ENCODE data around the gene PAFAH1B1. TPM values are rescaled to one million over a fixed set of nuclear protein-coding genes. Genes with fewer than 3 reads are reported as not detected.
"Not testable (repeated sequence)": the region's sequence is repeated elsewhere in the genome, so short reads cannot be mapped to it uniquely, and the experiment has no call there.

PAFAH1B1 gene
- total RNA-seq, 1 experiment from 2014 or later = 89.2 TPM

- not testable (repeated sequence) for H2AFZ ChIP-seq (ENCODE audit: low read length); H3K27me3 ChIP-seq (ENCODE audit: low read length); H3K4me1 ChIP-seq (ENCODE audit: low read length); H3K27ac ChIP-seq (ENCODE audit: low read length); H3K36me3 ChIP-seq (ENCODE audit: insufficient read depth, low read length); H3K9me3 ChIP-seq (ENCODE audit: low read length); H4K20me1 ChIP-seq (ENCODE audit: insufficient read depth, low read depth, low read length); DNase-seq; H3K9ac ChIP-seq (ENCODE audit: low read length); H3K4me3 ChIP-seq (ENCODE audit: low read length); H3K9me2 ChIP-seq (replicated peaks; ENCODE audit: insufficient read depth, low read length); H3K4me2 ChIP-seq (ENCODE audit: low read depth, low read length, poor library complexity, severe bottlenecking)
- peaks cover 94% of the 10 kb centered on the region for H3K79me2 ChIP-seq (ENCODE audit: low read length)
Measured at GRCh38 chr17:2652911-2653310, 59.5 kb downstream of the PAFAH1B1 start.

DNA sequence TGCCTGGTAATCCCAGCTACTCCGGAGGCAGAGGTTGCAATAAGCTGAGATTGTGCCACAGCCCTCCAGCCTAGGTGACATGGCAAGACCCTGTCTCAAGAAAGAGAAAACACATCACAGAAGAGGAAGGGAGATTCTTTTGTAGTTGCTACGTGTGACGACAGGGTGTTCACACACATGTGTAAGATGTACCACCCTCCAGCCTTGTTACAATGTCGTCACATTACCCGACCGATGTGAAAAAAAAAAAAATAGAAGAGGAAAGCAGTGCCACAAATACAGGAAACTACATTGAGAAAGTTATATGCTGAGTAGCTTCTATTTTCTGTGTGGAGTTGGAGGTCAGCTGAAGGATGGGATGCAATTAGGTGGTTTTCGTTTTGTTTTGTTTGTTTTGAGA is 62.1 kb downstream of the PAFAH1B1 start:
- Histone ChIP-seq H2AFZ (ENCODE audit: low read length) (no peak overlapping the region), H3K9ac (ENCODE audit: low read length) (no peak overlapping the region), H3K4me2 (ENCODE audit: low read depth, low read length, poor library complexity, severe bottlenecking) (no peak overlapping the region), H3K79me2 (ENCODE audit: low read length) (peaks cover 96% of the 10 kb centered on the region), H3K36me3 (ENCODE audit: insufficient read depth, low read length) (peaks cover 3% of the 10 kb centered on the region; the same call in 1 of the 2 replicates), H3K9me2 (replicated peaks; ENCODE audit: insufficient read depth, low read length) (no peaks in the 10 kb centered on the region), H3K27me3 (ENCODE audit: low read length) (no peaks in the 10 kb centered on the region), H3K4me3 (ENCODE audit: low read length) (no peak overlapping the region), H4K20me1 (ENCODE audit: insufficient read depth, low read depth, low read length) (0 out of 2 replicates have a peak, but pooled peaks cover 3% of the 10 kb centered on the region), H3K27ac (ENCODE audit: low read length) (no peak overlapping the region), H3K9me3 (ENCODE audit: low read length) (no peaks in the 10 kb centered on the region), H3K4me1 (ENCODE audit: low read length) (peaks cover 2% of the 10 kb centered on the region; the same call in 1 of the 2 replicates)
- DNase-seq = no peak

DNA sequence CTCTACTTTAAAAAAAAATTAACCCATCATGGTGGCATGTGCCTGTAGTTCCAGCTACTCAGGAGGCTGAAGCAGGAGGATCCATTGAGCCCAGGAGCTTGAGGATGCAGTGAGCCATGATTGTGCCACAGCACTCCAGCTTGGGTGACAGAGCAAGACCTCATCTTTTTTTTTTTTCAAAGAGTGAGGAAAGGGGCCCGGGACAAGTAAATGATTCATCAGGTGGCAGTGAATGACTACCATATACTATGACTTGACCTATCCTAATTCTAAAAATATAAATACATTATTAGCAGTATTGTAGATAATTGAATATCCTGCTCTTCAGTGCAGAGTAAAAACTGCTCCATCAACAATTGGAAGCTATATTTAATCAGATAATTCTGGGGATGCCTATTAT is 62.8 kb downstream of the PAFAH1B1 start:
- no peaks in the 10 kb centered on the region for H3K9me3 ChIP-seq (ENCODE audit: low read length)
- H3K9me2 ChIP-seq (replicated peaks; ENCODE audit: insufficient read depth, low read length) = no peaks in the 10 kb centered on the region
- H3K9ac ChIP-seq (ENCODE audit: low read length) = no peak overlapping the region
- no peak overlapping the region for H3K4me2 ChIP-seq (ENCODE audit: low read depth, low read length, poor library complexity, severe bottlenecking)
- no peak overlapping the region for H3K27ac ChIP-seq (ENCODE audit: low read length)
- DNase-seq = no peak
- H3K4me1 ChIP-seq (ENCODE audit: low read length) = peaks cover 8% of the 10 kb centered on the region
- no peaks in the 10 kb centered on the region for H3K36me3 ChIP-seq (ENCODE audit: insufficient read depth, low read length)
- peaks cover 96% of the 10 kb centered on the region for H3K79me2 ChIP-seq (ENCODE audit: low read length)
- H2AFZ ChIP-seq (ENCODE audit: low read length) = no peak overlapping the region
- H3K4me3 ChIP-seq (ENCODE audit: low read length) = no peak overlapping the region
- peaks cover 3% of the 10 kb centered on the region; the same call in 1 of the 2 replicates for H4K20me1 ChIP-seq (ENCODE audit: insufficient read depth, low read depth, low read length)
- H3K27me3 ChIP-seq (ENCODE audit: low read length) = no peaks in the 10 kb centered on the region

DNA sequence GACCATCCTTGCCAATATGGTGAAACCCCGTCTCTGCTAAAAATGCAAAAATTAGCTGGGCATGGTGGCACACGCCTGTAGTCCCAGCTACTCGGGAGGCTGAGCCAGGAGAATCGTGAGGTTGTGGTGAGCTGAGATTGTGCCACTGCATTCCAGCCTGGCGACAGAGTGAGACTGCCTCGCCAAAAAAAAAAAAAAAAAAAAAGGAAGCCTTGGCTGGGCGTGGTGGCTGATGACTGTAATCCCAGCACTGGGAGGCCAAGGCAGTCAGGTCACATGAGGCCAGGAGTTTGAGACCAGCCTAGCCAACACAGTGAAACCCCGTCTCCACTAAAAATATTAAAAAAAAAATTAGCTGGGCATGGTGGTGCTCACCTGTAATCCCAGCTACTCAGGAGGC is 65.9 kb downstream of the PAFAH1B1 start:
- not testable (repeated sequence) for H3K4me3 ChIP-seq (ENCODE audit: low read length); H4K20me1 ChIP-seq (ENCODE audit: insufficient read depth, low read depth, low read length); H3K4me2 ChIP-seq (ENCODE audit: low read depth, low read length, poor library complexity, severe bottlenecking); H3K27me3 ChIP-seq (ENCODE audit: low read length); H2AFZ ChIP-seq (ENCODE audit: low read length); H3K9me2 ChIP-seq (replicated peaks; ENCODE audit: insufficient read depth, low read length); DNase-seq; H3K9me3 ChIP-seq (ENCODE audit: low read length); H3K27ac ChIP-seq (ENCODE audit: low read length); H3K9ac ChIP-seq (ENCODE audit: low read length); H3K36me3 ChIP-seq (ENCODE audit: insufficient read depth, low read length)
- Histone ChIP-seq H3K4me1 (ENCODE audit: low read length) (peaks cover 13% of the 10 kb centered on the region), H3K79me2 (ENCODE audit: low read length) (peaks cover 98% of the 10 kb centered on the region)

- DNase-seq; H3K27me3 ChIP-seq (ENCODE audit: low read length); H3K4me2 ChIP-seq (ENCODE audit: low read depth, low read length, poor library complexity, severe bottlenecking); H2AFZ ChIP-seq (ENCODE audit: low read length); H3K27ac ChIP-seq (ENCODE audit: low read length); H3K9ac ChIP-seq (ENCODE audit: low read length); H3K9me3 ChIP-seq (ENCODE audit: low read length); H3K9me2 ChIP-seq (replicated peaks; ENCODE audit: insufficient read depth, low read length); H3K4me3 ChIP-seq (ENCODE audit: low read length); H4K20me1 ChIP-seq (ENCODE audit: insufficient read depth, low read depth, low read length); H3K36me3 ChIP-seq (ENCODE audit: insufficient read depth, low read length): not testable (repeated sequence)
- Histone ChIP-seq H3K79me2 (ENCODE audit: low read length) (peaks cover 98% of the 10 kb centered on the region), H3K4me1 (ENCODE audit: low read length) (peaks cover 13% of the 10 kb centered on the region)
Measured at GRCh38 chr17:2660410-2660809, 67.0 kb downstream of the PAFAH1B1 start.

GRCh38 chr17:2672026-2672425 is 78.6 kb downstream of the PAFAH1B1 start:
- no peaks in the 10 kb centered on the region for H3K27me3 ChIP-seq (ENCODE audit: low read length)
- no peak overlapping the region for H3K9ac ChIP-seq (ENCODE audit: low read length)
- H3K9me3 ChIP-seq (ENCODE audit: low read length) = no peaks in the 10 kb centered on the region
- peaks cover 78% of the 10 kb centered on the region for H3K36me3 ChIP-seq (ENCODE audit: insufficient read depth, low read length)
- no peaks in the 10 kb centered on the region for H4K20me1 ChIP-seq (ENCODE audit: insufficient read depth, low read depth, low read length)
- peaks cover 56% of the 10 kb centered on the region for H3K79me2 ChIP-seq (ENCODE audit: low read length)
- H3K27ac ChIP-seq (ENCODE audit: low read length) = no peak overlapping the region
- no peaks in the 10 kb centered on the region for H3K4me1 ChIP-seq (ENCODE audit: low read length)
- H3K4me3 ChIP-seq (ENCODE audit: low read length) = no peak overlapping the region
- no peak overlapping the region for H3K4me2 ChIP-seq (ENCODE audit: low read depth, low read length, poor library complexity, severe bottlenecking)
- DNase-seq = no peak
- H2AFZ ChIP-seq (ENCODE audit: low read length) = no peak overlapping the region
- no peaks in the 10 kb centered on the region for H3K9me2 ChIP-seq (replicated peaks; ENCODE audit: insufficient read depth, low read length)

- Histone ChIP-seq H3K79me2 (ENCODE audit: low read length) (peaks cover 19% of the 10 kb centered on the region), H3K36me3 (ENCODE audit: insufficient read depth, low read length) (peaks cover 59% of the 10 kb centered on the region)
- not testable (repeated sequence) for H3K9ac ChIP-seq (ENCODE audit: low read length); H4K20me1 ChIP-seq (ENCODE audit: insufficient read depth, low read depth, low read length); H3K4me1 ChIP-seq (ENCODE audit: low read length); H3K27me3 ChIP-seq (ENCODE audit: low read length); H2AFZ ChIP-seq (ENCODE audit: low read length); H3K9me2 ChIP-seq (replicated peaks; ENCODE audit: insufficient read depth, low read length); H3K27ac ChIP-seq (ENCODE audit: low read length); H3K9me3 ChIP-seq (ENCODE audit: low read length); H3K4me3 ChIP-seq (ENCODE audit: low read length); H3K4me2 ChIP-seq (ENCODE audit: low read depth, low read length, poor library complexity, severe bottlenecking); DNase-seq
Measured at GRCh38 chr17:2679247-2679646, 85.8 kb downstream of the PAFAH1B1 start.

DNA sequence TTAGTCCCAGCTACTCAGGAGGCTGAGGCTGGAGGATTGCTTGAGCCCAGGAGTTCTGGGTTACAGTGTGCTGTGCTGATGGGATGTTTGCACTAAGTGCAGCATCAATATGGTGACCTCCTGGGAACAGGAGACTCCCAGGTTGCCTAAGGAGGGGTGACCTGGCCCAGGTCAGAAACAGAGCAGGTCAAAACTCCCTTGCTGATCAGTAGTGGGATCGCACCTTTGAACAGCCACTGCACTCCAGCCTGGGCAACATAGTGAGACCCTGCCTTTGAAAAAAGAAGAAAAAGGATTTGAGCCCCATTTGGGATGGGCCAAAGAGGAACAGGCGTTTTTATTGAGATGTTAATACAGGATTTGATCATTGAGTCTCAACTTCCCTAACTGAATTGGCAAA is 87.5 kb downstream of the PAFAH1B1 start:
- H3K27me3 ChIP-seq (ENCODE audit: low read length) = no peaks in the 10 kb centered on the region
- no peaks in the 10 kb centered on the region for H3K9me3 ChIP-seq (ENCODE audit: low read length)
- no peaks in the 10 kb centered on the region for H3K9me2 ChIP-seq (replicated peaks; ENCODE audit: insufficient read depth, low read length)
- peaks cover 7% of the 10 kb centered on the region for H3K79me2 ChIP-seq (ENCODE audit: low read length)
- H2AFZ ChIP-seq (ENCODE audit: low read length) = no peak overlapping the region
- no peak overlapping the region for H3K9ac ChIP-seq (ENCODE audit: low read length)
- 0 out of 2 replicates have a peak, but pooled peaks cover 3% of the 10 kb centered on the region for H4K20me1 ChIP-seq (ENCODE audit: insufficient read depth, low read depth, low read length)
- no peak overlapping the region for H3K4me2 ChIP-seq (ENCODE audit: low read depth, low read length, poor library complexity, severe bottlenecking)
- H3K4me1 ChIP-seq (ENCODE audit: low read length) = no peaks in the 10 kb centered on the region
- DNase-seq = no peak
- no peak overlapping the region for H3K27ac ChIP-seq (ENCODE audit: low read length)
- H3K36me3 ChIP-seq (ENCODE audit: insufficient read depth, low read length) = peaks cover 42% of the 10 kb centered on the region
- no peak overlapping the region for H3K4me3 ChIP-seq (ENCODE audit: low read length)

DNA sequence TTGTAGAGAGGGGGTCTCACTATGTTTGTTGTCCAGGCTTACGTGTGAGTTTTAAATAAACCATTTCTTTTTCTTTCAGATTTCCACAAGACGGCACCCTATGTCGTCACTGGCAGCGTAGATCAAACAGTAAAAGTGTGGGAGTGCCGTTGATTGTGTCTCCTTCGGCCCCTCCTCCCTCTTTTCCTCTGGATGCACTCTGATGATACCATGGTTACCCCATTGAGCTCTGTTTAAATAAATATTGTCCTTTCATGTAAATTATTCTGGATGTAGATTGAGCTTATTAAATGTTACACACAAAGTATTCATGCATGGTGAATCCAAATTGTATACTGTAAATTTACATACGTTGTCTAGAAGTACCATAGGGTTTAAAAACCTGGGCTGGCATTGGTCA is 88.2 kb downstream of the PAFAH1B1 start:
- Histone ChIP-seq H3K4me1 (ENCODE audit: low read length) (no peaks in the 10 kb centered on the region), H3K9ac (ENCODE audit: low read length) (no peak overlapping the region), H3K36me3 (ENCODE audit: insufficient read depth, low read length) (peaks cover 36% of the 10 kb centered on the region), H2AFZ (ENCODE audit: low read length) (no peak overlapping the region), H4K20me1 (ENCODE audit: insufficient read depth, low read depth, low read length) (0 out of 2 replicates have a peak, but pooled peaks cover 3% of the 10 kb centered on the region), H3K4me3 (ENCODE audit: low read length) (no peak overlapping the region), H3K27ac (ENCODE audit: low read length) (no peak overlapping the region), H3K9me3 (ENCODE audit: low read length) (no peaks in the 10 kb centered on the region), H3K4me2 (ENCODE audit: low read depth, low read length, poor library complexity, severe bottlenecking) (no peak overlapping the region), H3K79me2 (ENCODE audit: low read length) (0 out of 2 replicates have a peak, but pooled peaks cover 2% of the 10 kb centered on the region), H3K9me2 (replicated peaks; ENCODE audit: insufficient read depth, low read length) (no peaks in the 10 kb centered on the region), H3K27me3 (ENCODE audit: low read length) (no peaks in the 10 kb centered on the region)
- no peak for DNase-seq

Measured in Karpas-422 (cell line).